ENCODE data around the gene CACNA2D4.

CACNA2D4 gene

DNA sequence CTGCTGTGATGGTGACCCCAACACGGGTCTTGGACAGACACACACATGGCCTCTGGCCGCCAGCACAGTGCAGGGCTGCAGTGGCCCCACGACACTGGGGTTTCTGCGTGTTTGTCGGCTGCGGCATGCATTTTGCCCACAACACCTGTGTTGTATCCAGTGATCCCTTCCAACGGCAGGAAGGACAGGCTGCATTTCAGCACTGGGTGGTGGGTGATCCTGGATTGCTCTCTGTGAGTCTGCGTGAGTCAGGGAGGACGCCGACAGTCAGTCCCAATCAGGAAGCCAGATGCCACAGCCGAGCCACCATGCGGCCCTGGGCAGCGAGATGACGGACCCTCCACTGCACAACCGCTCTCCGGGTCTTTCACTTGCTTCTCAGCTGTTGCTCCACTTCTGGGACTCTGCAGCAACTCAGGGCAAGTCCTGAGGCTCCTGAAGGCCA lies 77.4 kb downstream of the CACNA2D4 start:
- no peak overlapping the region for H3K4me3 ChIP-seq (ENCODE audit: low read depth, low read length)
- TF ChIP-seq, protein P1, sequence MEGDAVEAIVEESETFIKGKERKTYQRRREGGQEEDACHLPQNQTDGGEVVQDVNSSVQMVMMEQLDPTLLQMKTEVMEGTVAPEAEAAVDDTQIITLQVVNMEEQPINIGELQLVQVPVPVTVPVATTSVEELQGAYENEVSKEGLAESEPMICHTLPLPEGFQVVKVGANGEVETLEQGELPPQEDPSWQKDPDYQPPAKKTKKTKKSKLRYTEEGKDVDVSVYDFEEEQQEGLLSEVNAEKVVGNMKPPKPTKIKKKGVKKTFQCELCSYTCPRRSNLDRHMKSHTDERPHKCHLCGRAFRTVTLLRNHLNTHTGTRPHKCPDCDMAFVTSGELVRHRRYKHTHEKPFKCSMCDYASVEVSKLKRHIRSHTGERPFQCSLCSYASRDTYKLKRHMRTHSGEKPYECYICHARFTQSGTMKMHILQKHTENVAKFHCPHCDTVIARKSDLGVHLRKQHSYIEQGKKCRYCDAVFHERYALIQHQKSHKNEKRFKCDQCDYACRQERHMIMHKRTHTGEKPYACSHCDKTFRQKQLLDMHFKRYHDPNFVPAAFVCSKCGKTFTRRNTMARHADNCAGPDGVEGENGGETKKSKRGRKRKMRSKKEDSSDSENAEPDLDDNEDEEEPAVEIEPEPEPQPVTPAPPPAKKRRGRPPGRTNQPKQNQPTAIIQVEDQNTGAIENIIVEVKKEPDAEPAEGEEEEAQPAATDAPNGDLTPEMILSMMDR (IDR thresholded peaks at IDR 0.05; ENCODE audit: low read depth, low read length) = no peak
- in situ Hi-C loops (cut with HindIII; ENCODE audit: low sequenced_read_pairs) = no loop called here
- no peak for DNase-seq (ENCODE audit: low read depth, low spot score)

DNA sequence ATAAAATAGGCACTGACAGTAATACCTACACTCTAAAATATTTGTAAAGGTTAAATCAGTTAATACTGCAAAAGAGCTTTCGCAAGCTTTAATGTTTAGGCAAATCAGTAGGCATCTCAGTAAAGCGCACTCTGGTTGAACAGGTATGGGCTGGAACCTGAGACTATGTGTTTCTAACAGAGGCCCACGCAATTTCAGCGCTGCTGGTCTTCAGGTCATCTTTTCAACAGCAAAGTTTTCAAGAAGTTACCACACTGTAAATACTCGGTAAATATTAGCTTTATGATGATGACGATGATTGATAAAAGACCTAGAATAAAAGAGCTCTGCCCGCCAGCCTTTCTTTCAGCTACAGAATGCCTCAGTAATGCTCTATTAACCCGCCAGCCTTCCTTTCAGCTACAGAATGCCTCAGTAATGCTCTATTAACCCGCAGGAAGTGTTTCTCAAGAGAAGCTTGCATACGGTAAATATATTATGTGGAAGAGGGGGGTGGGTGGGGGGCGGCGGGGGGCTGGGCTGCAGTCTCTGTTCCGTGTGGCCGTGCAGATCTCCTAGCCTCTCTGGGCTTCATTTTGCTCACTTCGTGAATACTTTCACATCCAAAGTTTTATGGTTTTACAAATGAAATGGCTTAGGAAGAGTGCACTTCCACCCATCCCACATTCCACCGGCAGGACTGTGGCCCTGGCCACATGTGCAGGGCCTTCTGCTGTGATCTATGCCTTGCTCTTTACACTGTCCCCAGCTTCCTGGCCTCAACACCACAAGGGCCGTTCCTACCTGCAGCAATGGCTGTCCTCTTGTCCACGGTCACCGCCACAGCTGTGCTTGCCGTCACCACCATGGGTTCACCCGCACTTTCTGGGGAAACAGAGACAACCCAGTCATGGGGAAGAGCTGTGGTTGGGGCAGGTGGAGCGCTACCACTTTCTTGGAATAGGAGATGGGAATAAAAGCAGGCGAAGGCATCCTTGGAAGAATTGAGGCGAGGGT lies 78.2 kb downstream of the CACNA2D4 start:
- no peak overlapping the region for H3K4me3 ChIP-seq (ENCODE audit: low read depth, low read length)
- in situ Hi-C loops (cut with HindIII; ENCODE audit: low sequenced_read_pairs) = no loop called here
- TF ChIP-seq, protein P1 (IDR thresholded peaks at IDR 0.05; ENCODE audit: low read depth, low read length) = no peak
- no peak for DNase-seq (ENCODE audit: low read depth, low spot score)

DNA sequence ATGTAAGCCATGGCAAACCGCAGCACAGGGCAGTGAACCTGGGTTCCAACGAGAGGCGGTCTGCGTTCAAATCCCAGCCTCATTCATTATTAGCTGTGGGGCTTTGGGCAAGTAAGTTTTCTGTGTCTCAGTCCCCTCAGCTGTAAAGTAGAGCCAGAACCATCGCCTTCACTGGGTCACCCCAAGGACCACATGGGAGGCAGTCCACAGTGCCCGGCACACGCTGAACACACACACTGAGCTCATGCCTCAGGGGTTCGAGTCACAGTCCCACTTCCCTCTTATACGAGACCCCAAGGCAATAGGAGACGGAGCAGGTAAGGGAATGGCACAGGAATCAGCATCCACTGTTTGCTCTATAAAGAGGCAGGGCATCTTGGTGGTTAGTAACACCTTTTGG lies 79.0 kb downstream of the CACNA2D4 start:
- no peak for DNase-seq (ENCODE audit: low read depth, low spot score)
- in situ Hi-C loops (cut with HindIII; ENCODE audit: low sequenced_read_pairs) = no loop called here
- TF ChIP-seq, protein P1 (IDR thresholded peaks at IDR 0.05; ENCODE audit: low read depth, low read length) = no peak
- no peak overlapping the region for H3K4me3 ChIP-seq (ENCODE audit: low read depth, low read length)

DNA sequence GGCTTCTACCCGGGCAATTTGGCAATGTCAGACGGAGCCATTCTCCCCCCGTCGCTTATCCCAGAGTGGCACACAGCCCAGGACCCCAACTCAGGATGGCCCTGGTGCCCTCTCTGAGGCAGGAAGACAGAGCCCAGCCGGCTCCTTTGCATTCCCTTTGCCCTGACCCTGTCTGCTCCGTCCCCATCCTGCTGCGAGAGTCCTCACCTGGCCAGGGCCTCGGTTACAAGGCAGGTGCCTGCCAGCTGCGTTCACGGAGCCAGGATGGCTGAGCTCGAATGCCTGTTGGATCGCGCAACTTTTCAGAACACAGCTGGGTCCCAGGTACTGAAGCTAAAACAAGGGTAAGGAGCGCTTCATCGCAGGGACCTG lies 79.5 kb downstream of the CACNA2D4 start:
- TF ChIP-seq, protein P1 (IDR thresholded peaks at IDR 0.05; ENCODE audit: low read depth, low read length) = no peak
- no peak for DNase-seq (ENCODE audit: low read depth, low spot score)
- no peak overlapping the region for H3K4me3 ChIP-seq (ENCODE audit: low read depth, low read length)
- in situ Hi-C loops (cut with HindIII; ENCODE audit: low sequenced_read_pairs) = no loop called here

DNA sequence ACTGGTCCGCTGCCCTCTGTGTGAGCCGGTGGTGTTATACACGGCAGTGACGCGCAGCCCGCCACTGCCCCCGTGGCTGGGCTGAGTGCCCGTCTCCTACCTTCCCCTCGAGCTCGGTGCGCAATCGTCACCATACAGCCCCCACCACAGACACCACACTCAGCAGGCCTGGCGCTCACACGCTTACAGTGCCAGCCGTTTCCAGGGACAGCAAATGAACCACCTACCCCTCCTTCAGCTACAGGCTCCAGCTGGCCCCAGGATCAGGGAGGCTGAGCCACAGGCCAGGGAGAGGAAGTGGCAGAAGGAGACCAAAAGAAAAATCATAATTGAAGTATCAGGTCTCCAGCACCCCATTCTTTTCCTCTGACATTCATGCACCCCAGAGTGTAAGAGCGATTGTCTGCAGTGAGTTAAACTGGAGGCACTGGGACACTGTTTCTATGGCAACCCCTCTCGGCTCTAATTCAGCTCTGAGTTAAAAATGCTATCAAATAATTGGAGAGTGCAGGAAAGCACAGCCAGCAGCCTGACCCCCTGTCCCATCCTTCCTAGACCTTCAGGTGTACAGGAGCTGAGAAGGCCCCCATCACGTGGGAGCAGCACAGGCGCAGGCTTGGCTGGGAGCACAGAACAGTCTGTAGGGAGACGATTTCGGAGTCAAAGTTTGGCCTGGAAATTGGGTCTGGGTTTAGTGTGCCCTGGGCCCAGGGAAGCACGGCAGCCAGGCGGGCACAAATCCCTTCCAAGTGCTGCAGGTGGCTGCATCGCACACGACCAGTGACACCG lies 80.1 kb downstream of the CACNA2D4 start:
- DNase-seq (ENCODE audit: low read depth, low spot score) = peak; percentile 14
- TF ChIP-seq, protein P1 (IDR thresholded peaks at IDR 0.05; ENCODE audit: low read depth, low read length) = no peak
- in situ Hi-C loops (cut with HindIII; ENCODE audit: low sequenced_read_pairs) = no loop called here
- no peak overlapping the region for H3K4me3 ChIP-seq (ENCODE audit: low read depth, low read length)

DNA sequence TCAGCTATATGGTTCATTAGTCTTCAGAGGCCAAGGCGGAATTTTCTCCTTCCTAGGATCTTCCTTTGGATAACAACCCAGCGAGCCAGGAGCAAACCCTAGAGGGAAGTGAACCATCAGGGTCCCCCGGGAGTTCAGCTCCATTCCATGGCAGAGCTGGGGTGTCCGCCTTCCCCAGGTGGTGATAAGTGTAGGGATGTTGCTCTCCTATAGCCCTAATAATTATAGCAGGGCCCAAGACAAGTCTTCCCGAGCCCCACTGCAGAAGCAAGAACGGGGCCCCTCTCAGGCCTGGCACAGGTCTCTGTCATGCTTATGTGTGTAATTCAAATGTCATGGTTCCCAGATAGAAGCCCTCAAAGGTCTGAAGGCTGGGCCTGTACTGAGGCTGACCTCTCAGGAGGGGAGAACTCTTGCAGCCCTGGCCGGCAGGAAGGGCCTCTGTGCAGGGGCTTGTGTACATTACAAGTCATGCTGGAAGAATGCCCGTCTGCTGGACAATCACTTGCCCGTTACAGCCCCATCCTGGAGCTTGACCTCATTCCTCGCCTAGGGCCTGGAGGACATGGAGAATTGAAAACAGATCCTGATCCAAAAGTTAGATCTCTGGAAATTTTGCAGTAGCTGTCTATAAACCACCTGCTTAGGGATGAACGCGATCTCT lies 80.8 kb downstream of the CACNA2D4 start:
- TF ChIP-seq, protein P1 (IDR thresholded peaks at IDR 0.05; ENCODE audit: low read depth, low read length) = no peak
- no peak overlapping the region for H3K4me3 ChIP-seq (ENCODE audit: low read depth, low read length)
- in situ Hi-C loops (cut with HindIII; ENCODE audit: low sequenced_read_pairs) = no loop called here
- DNase-seq (ENCODE audit: low read depth, low spot score) = peak; percentile 39

All from astrocyte of the spinal cord (primary cell).